MCF 10A (cell line): Measurements from ENCODE around the gene FOXP1. TPM values are rescaled to one million over a fixed set of nuclear protein-coding genes. Genes with fewer than 3 reads are reported as not detected.

Source experiments
- BruUV-seq: library from RNA; stranded (reverse); fragments of 400-500 nt; replicated peaks from 2 replicates; lab custom pipeline; 2021; lab: Mats Ljungman, UMichigan
- CTCF ChIA-PET: fragments of 300-600 bp; sonication (Branson Sonifier 250); formaldehyde crosslinking; extraction: SDS; loops from one replicate; lab custom pipeline; 2021; ENCODE audit warnings: antibody characterized with exemption, inconsistent platforms; lab: Yijun Ruan, JAX
- POLR2A ChIA-PET: fragments of 300-600, 350-650 bp; sonication (Branson Sonifier 250); formaldehyde crosslinking; extraction: SDS; loops from one replicate; lab custom pipeline; 2020; ENCODE audit warnings: antibody characterized with exemption, inconsistent platforms; lab: Yijun Ruan, JAX
- DNase-seq: peaks from one replicate; pipeline ENCODE4 v3.0.0-alpha.2; 2018; ENCODE audit not compliant: unreplicated experiment
- H3K27ac Mint-ChIP-seq: one replicate; pipeline ENCODE4 v1.8.0; 2022; ENCODE audit warnings: mild to moderate bottlenecking, low read depth, mixed read lengths; ENCODE audit not compliant: unreplicated experiment
- H3K27me3 Mint-ChIP-seq: one replicate; pipeline ENCODE4 v1.8.0; 2022; ENCODE audit warnings: mixed read lengths; ENCODE audit not compliant: insufficient read depth, unreplicated experiment
- H3K36me3 Mint-ChIP-seq: one replicate; pipeline ENCODE4 v1.8.0; 2022; ENCODE audit warnings: mild to moderate bottlenecking, moderate library complexity, mixed read lengths; ENCODE audit not compliant: insufficient read depth, unreplicated experiment
- H3K4me1 Mint-ChIP-seq: one replicate; pipeline ENCODE4 v1.8.0; 2022; ENCODE audit warnings: mixed read lengths; ENCODE audit not compliant: insufficient read depth, unreplicated experiment
- H3K4me3 Mint-ChIP-seq: one replicate; pipeline ENCODE4 v1.8.0; 2022; ENCODE audit warnings: mild to moderate bottlenecking, moderate library complexity, mixed read lengths; ENCODE audit not compliant: unreplicated experiment
- H3K9me3 Mint-ChIP-seq: one replicate; pipeline ENCODE4 v1.8.0; 2022; ENCODE audit warnings: mixed read lengths; ENCODE audit not compliant: unreplicated experiment
- intact Hi-C: fragments of 100-400 bp; cut with micrococcal nuclease; formaldehyde crosslinking; loops from 2 replicates; pipeline ENCODE4 v1.14.1; 2022
- total RNA-seq: library from RNA; stranded (reverse); gene quantifications from 2 replicates; pipeline ENCODE4 v1.2.3, GENCODE V29; 2022
- TF ChIP-seq, protein P1 (sequence below): fragments of 200-600 bp; IDR thresholded peaks from one replicate; pipeline ENCODE4 v1.8.0; 2022; ENCODE audit warnings: antibody characterized with exemption, mild to moderate bottlenecking; ENCODE audit not compliant: unreplicated experiment

Gene FOXP1
- total RNA-seq, 1 experiment from 2014 or later, result 49.0 TPM

DNA sequence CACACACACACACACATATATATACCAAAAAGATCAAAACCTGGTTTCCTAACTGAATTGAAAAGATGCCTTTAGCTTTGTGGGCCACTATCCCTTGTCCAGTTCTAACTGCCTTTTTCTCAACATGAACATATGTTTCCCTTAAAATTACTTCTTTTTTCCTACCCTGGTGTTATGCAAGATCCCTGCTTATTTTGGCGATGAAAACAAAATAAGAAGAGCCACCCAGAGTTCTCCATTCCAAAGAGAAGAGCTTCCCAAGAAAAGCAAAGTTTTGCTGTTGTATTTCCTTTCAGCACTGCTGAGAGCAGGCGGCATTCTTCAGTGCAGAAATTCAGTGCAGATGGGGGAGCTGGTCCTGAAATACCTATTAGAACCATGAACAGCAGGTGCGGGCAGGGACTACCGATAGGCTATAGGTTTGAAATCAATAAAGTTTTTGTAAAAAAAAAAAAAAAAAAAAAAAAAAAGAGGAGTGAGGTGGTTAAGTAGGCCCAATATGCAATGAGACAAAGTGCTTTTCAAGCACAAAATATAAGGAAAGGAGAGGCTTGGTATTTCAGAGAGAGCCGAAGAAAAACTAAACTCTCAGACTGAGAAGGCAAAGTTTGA, 238.0 kb downstream of the FOXP1 start:
- peaks cover 8% of the 10 kb centered on the region for H3K4me1 Mint-ChIP-seq
- no peak overlapping the region for H3K4me3 Mint-ChIP-seq
- CTCF ChIA-PET, result interaction anchor here (0.7 kb wide), 1 partner anchor 44 kb away, joined by 3 read pairs; no protein-coding TSS in a partner anchor
- intact Hi-C loops, result no loop called here
- H3K9me3 Mint-ChIP-seq, result no peaks in the 10 kb centered on the region
- no TSS peak for BruUV-seq
- peaks cover 12% of the 10 kb centered on the region for H3K36me3 Mint-ChIP-seq
- H3K27me3 Mint-ChIP-seq, result no peaks in the 10 kb centered on the region
- POLR2A ChIA-PET, result interaction anchor here (0.5 to 0.6 kb wide), 2 partner anchors 28 to 155 kb away, joined by 3 to 4 read pairs; no protein-coding TSS in a partner anchor
- peak; percentile 18 for DNase-seq
- H3K27ac Mint-ChIP-seq, result no peak overlapping the region
- TF ChIP-seq, protein P1, sequence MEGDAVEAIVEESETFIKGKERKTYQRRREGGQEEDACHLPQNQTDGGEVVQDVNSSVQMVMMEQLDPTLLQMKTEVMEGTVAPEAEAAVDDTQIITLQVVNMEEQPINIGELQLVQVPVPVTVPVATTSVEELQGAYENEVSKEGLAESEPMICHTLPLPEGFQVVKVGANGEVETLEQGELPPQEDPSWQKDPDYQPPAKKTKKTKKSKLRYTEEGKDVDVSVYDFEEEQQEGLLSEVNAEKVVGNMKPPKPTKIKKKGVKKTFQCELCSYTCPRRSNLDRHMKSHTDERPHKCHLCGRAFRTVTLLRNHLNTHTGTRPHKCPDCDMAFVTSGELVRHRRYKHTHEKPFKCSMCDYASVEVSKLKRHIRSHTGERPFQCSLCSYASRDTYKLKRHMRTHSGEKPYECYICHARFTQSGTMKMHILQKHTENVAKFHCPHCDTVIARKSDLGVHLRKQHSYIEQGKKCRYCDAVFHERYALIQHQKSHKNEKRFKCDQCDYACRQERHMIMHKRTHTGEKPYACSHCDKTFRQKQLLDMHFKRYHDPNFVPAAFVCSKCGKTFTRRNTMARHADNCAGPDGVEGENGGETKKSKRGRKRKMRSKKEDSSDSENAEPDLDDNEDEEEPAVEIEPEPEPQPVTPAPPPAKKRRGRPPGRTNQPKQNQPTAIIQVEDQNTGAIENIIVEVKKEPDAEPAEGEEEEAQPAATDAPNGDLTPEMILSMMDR, result no peak

GRCh38 chr3:71341721-71342120, 241.8 kb downstream of the FOXP1 start:
- TF ChIP-seq, protein P1, result no peak
- H3K4me1 Mint-ChIP-seq, result peaks cover 8% of the 10 kb centered on the region
- no peaks in the 10 kb centered on the region for H3K9me3 Mint-ChIP-seq
- no TSS peak for BruUV-seq
- no peak overlapping the region for H3K27ac Mint-ChIP-seq
- ChIA-PET POLR2A (interaction anchor here (0.6 kb wide), 1 partner anchor 51 kb away, joined by 3 read pairs; no protein-coding TSS in a partner anchor), CTCF (interaction anchor here (0.5 to 1.5 kb wide), 2 partner anchors 25 to 56 kb away, joined by 3 to 4 read pairs; no protein-coding TSS in a partner anchor)
- peak; percentile 45 for DNase-seq
- peaks cover 12% of the 10 kb centered on the region for H3K36me3 Mint-ChIP-seq
- intact Hi-C loops, result no loop called here
- no peak overlapping the region for H3K4me3 Mint-ChIP-seq
- no peaks in the 10 kb centered on the region for H3K27me3 Mint-ChIP-seq

GRCh38 chr3:71339049-71339448, 244.5 kb downstream of the FOXP1 start:
- H3K27me3 Mint-ChIP-seq, result no peaks in the 10 kb centered on the region
- no peak overlapping the region for H3K27ac Mint-ChIP-seq
- H3K4me3 Mint-ChIP-seq, result no peak overlapping the region
- intact Hi-C loops, result no loop called here
- ChIA-PET POLR2A (no interaction called here), CTCF (no interaction called here)
- BruUV-seq, result no TSS peak
- no peak for DNase-seq
- TF ChIP-seq, protein P1, result no peak
- H3K36me3 Mint-ChIP-seq, result no peaks in the 10 kb centered on the region
- H3K9me3 Mint-ChIP-seq, result no peaks in the 10 kb centered on the region
- no peaks in the 10 kb centered on the region for H3K4me1 Mint-ChIP-seq

GRCh38 chr3:71332813-71333212, 250.7 kb downstream of the FOXP1 start:
- H3K4me1 Mint-ChIP-seq, result peaks cover 6% of the 10 kb centered on the region
- DNase-seq, result no peak
- POLR2A ChIA-PET, result no interaction called here
- BruUV-seq, result no TSS peak
- H3K27me3 Mint-ChIP-seq, result no peaks in the 10 kb centered on the region
- no peak overlapping the region for H3K4me3 Mint-ChIP-seq
- peak overlapping the region; percentile 36 for H3K27ac Mint-ChIP-seq
- intact Hi-C loops, result no loop called here
- H3K36me3 Mint-ChIP-seq, result peaks cover 13% of the 10 kb centered on the region
- no peaks in the 10 kb centered on the region for H3K9me3 Mint-ChIP-seq
- TF ChIP-seq, protein P1, result no peak
- CTCF ChIA-PET, result interaction anchor here (0.7 kb wide), 1 partner anchor 304 kb away, joined by 3 read pairs; no protein-coding TSS in a partner anchor
